ENCODE measurements around the gene COX19. TPM values are rescaled to one million over a fixed set of nuclear protein-coding genes. Genes with fewer than 3 reads are reported as not detected.
A peak's percentile ranks its signal among the peaks of the same experiment; 100 is the strongest.

COX19 gene
- total RNA-seq, 4 donors from 2014 or later = 8.6 to 30.2 (median 16.9) TPM

- H3K27ac ChIP-seq = peak overlapping the region; percentile 84 to 91 (median 91)
- DNase-seq = peak; percentile 83
- WGBS, 2 donors (ENCODE audit: low coverage in 1 of 2) = 3% methylated on average over 48 of the region's 78 CpGs; no CpG with 5 or more reads in 1 of the 2 donors
- peaks cover 6 to 25% (median 19%) of the 10 kb centered on the region in 4 donors for H3K4me1 ChIP-seq
- peak overlapping the region; percentile 32 to 76 (median 64) for H3K4me3 ChIP-seq
- in situ Hi-C loops (cut with MboI; ENCODE audit: low pct_ligation_motif_present in 1 of 4, low pct_unique_long_range_greater_than_20kb in 1 of 4, low sequenced_read_pairs in 3 of 4) (no loop called here), intact Hi-C loops (cut with DNase I; ENCODE audit: low total_unique reads) (no loop called here)
- H3K27me3 ChIP-seq = peaks cover 3% of the 10 kb centered on the region
- TF ChIP-seq POLR2A (IDR thresholded peaks at IDR 0.05) = peak; percentile 93
- TF ChIP-seq EP300 (IDR thresholded peaks at IDR 0.05; ENCODE audit: low read depth) = no peak
- TF ChIP-seq CTCF (IDR thresholded peaks at IDR 0.05) = no peak
- peak; percentile 70 to 93 (median 89) for TF ChIP-seq POLR2AphosphoS5 (IDR thresholded peaks at IDR 0.05)
- no peaks in the 10 kb centered on the region for H3K36me3 ChIP-seq
- no peaks in the 10 kb centered on the region for H3K9me3 ChIP-seq
These were observed 21.6 kb downstream of the COX19 start for GRCh38 chr7:953547-954327.

GRCh38 chr7:952548-953441 is 22.6 kb downstream of the COX19 start:
- Histone ChIP-seq H3K27ac (peak overlapping the region; percentile 84 to 91 (median 91)), H3K36me3 (no peaks in the 10 kb centered on the region), H3K4me1 (peaks cover 6 to 26% (median 19%) of the 10 kb centered on the region in 4 donors), H3K4me3 (peak overlapping the region in 3 of 4 donors; percentile 53 to 76 (median 76)), H3K27me3 (peaks cover 3% of the 10 kb centered on the region), H3K9me3 (no peaks in the 10 kb centered on the region)
- peak; percentile 9 for DNase-seq
- 67% methylated on average over 13 of the region's 20 CpGs; no CpG with 5 or more reads in 1 of the 2 donors for WGBS, 2 donors (ENCODE audit: low coverage in 1 of 2)
- intact Hi-C loops (cut with DNase I; ENCODE audit: low total_unique reads) (no loop called here), in situ Hi-C loops (cut with MboI; ENCODE audit: low pct_ligation_motif_present in 1 of 4, low pct_unique_long_range_greater_than_20kb in 1 of 4, low sequenced_read_pairs in 3 of 4) (no loop called here)
- TF ChIP-seq CTCF (IDR thresholded peaks at IDR 0.05) (no peak), POLR2AphosphoS5 (IDR thresholded peaks at IDR 0.05) (no peak), POLR2A (IDR thresholded peaks at IDR 0.05) (no peak), EP300 (IDR thresholded peaks at IDR 0.05; ENCODE audit: low read depth) (no peak)

- no peaks in the 10 kb centered on the region for H3K9me3 ChIP-seq
- H3K36me3 ChIP-seq = no peaks in the 10 kb centered on the region
- H3K4me1 ChIP-seq = peaks cover 6 to 32% (median 23%) of the 10 kb centered on the region in 4 donors
- no peak for TF ChIP-seq EP300 (IDR thresholded peaks at IDR 0.05; ENCODE audit: low read depth)
- no peak for TF ChIP-seq POLR2AphosphoS5 (IDR thresholded peaks at IDR 0.05)
- TF ChIP-seq CTCF (IDR thresholded peaks at IDR 0.05) = no peak
- TF ChIP-seq POLR2A (IDR thresholded peaks at IDR 0.05) = no peak
- 88% methylated on average over 14 of the region's 21 CpGs; no CpG with 5 or more reads in 1 of the 2 donors for WGBS, 2 donors (ENCODE audit: low coverage in 1 of 2)
- in situ Hi-C loops (cut with MboI; ENCODE audit: low pct_ligation_motif_present in 1 of 4, low pct_unique_long_range_greater_than_20kb in 1 of 4, low sequenced_read_pairs in 3 of 4) = no loop called here
- peak; percentile 7 for DNase-seq
- intact Hi-C loops (cut with DNase I; ENCODE audit: low total_unique reads) = no loop called here
- peaks cover 3% of the 10 kb centered on the region for H3K27me3 ChIP-seq
- no peak overlapping the region for H3K4me3 ChIP-seq
- peak overlapping the region in 2 of 4 donors; percentile 91 for H3K27ac ChIP-seq
These were observed 23.3 kb downstream of the COX19 start for GRCh38 chr7:951881-952547.
